GM18508 (cell line): ENCODE data around the gene METTL24.
"Not testable (repeated sequence)": the region's sequence is repeated elsewhere in the genome, so short reads cannot be mapped to it uniquely, and the experiment has no call there.

Source experiments
- ATAC-seq: cut with Tn5 transposase; IDR thresholded peaks from one replicate; pipeline ENCODE4 v1.9.1; 2021; ENCODE audit warnings: moderate number of reproducible peaks; ENCODE audit not compliant: insufficient read depth, unreplicated experiment

Gene METTL24

DNA sequence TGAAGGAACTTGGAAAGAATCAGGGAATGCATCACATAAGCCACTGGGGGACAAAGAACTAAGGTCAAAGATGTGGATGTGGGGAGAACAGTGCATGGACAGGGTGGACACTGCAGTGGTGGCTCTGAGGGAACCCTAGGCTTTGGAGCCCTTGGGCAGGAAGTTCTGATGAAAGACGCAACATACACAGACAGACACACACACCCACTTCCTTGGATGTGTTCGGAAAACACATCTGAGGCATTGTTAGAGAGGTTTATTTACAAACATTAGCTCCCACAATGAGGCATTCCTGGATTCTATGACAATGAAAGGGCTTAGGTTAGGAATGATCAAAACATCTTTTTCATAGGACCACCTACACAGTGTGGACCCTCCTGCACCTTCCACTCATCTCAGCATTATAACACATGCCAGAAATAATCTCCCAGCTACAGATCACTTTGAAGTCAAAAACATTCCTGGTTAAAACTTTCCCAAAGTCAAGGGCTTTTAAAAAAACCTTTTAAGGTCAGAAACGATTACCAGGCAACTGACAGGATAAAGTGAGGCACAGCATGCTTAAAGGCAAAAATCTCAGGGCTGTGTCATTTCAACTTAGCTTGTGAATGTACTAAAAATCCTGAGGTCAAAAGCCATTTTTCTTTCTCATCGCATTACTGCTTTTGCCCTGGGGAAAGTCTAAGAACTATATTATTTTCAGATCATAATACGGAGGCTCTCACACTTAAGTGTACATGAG is 6.4 kb upstream of the METTL24 start:
- ATAC-seq, result no peak

DNA sequence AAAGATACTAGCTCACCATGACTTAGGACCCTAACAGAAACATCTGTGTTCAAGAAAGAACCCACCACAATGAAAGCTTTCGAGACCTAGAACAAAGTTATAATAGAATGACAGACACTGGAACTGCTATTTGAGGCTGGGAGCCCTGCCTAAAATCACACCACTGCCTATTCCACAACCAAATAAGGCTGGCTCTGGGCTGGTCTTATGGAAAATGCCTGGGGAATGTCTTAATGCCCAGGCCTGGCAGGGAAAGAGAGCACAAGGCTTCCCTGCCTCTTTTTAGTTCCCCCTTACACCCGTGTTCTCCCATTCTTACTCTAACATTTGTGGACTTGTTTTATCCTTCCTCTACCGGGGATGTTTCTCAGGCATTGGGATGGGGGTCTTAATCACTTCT is 5.6 kb upstream of the METTL24 start:
- ATAC-seq, result no peak

DNA sequence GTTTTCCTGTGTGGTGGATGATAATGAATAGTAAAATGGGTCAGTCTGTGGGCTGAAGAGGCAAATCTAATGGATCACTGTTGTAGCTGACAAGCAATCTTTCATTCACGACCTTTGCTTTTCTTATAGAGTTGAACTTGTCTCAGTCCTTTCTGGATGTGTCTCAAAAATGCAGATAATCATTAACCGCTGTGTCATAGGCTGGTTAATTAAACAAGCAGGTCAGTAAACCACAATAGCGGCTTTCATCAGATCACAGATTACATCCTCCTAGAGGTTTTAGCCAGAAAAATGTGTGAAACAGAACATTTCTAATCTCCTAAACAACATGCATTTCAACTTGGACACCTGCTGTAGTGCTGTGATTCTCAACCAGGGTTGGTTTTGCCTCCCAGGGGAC is 2.5 kb upstream of the METTL24 start:
- ATAC-seq, result no peak

- ATAC-seq, result no peak
Measured at GRCh38 chr6:110359556-110359955, 1.4 kb upstream of the METTL24 start.

GRCh38 chr6:110358553-110359160 is 508 bp upstream of the METTL24 start:
- no peak for ATAC-seq

DNA sequence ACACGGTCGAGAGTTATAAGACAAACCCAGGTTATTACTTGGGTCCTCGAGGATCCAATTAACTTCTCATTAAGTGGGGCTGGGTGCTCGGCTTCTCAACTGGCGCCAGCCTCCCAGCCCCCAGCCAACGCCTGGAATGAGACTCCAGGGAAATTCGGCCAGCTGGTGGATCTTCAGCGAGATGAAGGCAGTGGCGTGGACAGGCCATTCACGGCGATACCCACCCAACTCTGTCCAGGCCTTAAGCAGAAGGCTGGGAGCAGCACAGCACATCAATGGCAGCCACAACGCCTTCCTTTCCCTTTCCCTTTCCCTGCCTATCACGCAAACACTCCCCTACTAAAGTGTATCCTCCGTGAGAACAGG is 868 bp downstream of the METTL24 start:
- ATAC-seq, result no peak

- ATAC-seq, result no peak
Measured at GRCh38 chr6:110356778-110357177, 1.4 kb downstream of the METTL24 start.

GRCh38 chr6:110355727-110356126 is 2.4 kb downstream of the METTL24 start:
- no peak for ATAC-seq

DNA sequence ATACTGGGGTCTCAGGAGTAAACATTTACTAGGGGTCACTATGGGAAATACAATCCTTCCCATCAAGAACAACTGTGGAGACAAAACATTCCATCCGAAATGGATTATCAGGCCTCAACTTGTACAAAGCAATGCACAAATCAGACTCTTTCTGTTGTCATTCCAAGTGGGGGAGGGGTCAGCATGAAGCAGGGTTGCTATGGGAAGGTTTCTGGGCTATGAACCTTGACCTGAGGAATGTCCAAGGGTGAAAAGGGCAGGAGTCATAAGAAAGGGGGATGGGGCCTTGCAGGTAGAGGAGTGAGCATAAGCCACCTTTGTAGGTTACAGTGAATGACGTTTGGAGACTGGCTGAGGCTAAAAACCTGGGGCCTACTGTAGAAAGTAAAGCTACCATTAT is 3.1 kb downstream of the METTL24 start:
- no peak for ATAC-seq

DNA sequence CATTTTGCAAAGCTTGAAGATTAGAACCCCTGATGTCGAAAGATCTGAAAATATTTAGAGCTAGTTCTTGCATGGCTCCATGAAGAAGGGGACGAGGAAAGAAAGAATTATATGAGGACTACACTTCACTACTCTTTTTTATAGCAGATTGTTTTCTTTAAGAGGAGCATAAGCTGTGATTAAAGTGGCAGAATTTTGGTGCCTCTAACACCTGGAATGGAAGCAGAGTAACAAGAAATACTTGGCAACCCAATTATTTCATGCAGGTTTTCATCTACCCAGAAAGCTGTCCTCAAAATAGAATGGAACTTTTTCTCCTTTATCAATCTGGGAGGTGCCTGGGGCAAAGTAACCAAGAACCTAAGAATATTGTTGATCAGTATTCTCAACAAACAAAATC is 4.0 kb downstream of the METTL24 start:
- no peak for ATAC-seq

GRCh38 chr6:110353457-110354001 is 4.6 kb downstream of the METTL24 start:
- ATAC-seq, result no peak

- ATAC-seq, result no peak
Measured at GRCh38 chr6:110352563-110353262, 5.4 kb downstream of the METTL24 start.

DNA sequence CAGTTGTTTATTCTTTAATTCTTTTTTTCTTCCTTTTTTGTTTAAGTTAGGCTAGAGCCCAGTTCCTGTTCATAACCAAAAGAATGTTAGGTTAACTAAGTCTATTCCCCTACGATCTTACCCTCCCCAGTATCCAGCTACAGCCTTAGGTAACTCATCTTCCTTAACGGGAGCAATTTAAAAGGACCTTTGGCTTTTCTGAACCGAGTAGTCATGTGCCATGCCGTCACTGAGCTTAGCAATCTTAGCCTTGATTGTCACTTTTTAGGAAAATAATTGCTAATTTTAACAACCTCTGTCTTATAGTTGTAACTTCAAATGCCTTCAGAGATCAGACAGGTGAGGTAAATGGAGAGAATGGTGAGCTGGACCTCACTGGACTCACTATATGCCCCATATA is 6.2 kb downstream of the METTL24 start:
- ATAC-seq, result no peak

- no peak for ATAC-seq
Measured at GRCh38 chr6:110351546-110351945, 6.6 kb downstream of the METTL24 start.

DNA sequence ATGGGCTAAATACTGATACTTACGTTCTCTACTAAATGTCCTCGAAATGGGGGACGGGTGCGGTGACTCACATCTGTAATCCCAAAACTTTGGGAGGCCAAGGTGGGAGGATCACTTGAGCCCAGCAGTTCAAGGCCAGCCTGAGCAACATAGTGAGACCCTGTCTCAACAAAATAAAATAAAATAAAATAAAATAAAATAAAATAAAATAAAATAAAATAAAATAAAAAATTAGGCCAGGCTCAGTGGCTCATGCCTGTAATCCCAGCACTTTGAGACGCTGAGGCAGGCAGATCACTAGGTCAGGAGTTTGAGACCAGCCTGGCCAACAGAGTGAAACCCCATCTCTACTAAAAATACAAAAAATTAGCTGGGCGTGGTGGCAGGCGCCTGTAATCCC is 7.6 kb downstream of the METTL24 start:
- not testable (repeated sequence) for ATAC-seq

DNA sequence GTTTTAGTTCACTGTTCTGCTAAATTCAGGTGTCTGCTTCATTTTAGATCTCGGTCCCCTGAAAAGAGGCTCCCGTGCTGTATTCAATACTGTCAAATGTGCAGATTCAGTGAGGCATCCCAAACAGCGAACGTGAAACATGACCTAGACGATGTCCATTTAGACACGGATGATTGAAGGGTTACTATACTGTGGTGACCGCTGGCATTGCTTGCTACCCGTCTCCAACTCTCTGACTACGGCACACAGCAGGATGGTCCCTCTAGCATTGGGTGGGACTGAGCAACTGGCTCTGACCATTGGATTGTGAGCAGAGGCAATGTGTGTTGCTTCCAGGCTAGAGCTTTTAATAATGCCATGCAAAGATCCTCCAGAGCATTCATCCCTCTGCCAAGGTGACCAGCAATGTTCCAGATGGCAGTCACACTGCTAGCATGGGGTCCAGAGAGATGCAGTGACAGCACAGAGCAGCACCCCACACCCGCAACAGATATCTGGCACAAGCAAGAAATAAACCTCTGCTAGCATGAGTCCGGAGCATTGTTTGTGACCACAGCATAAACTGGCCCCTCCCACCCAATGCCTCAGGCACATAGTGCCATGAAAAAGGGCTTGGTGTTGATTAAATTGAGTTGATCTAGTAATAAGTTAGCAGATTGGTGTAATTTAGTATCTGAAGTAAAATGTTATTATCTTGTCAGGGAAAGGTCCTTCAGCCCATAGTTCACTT is 9.0 kb downstream of the METTL24 start:
- no peak for ATAC-seq

GRCh38 chr6:110345025-110345424 is 13.1 kb downstream of the METTL24 start:
- no peak for ATAC-seq

GRCh38 chr6:110342759-110343158 is 15.4 kb downstream of the METTL24 start:
- ATAC-seq, result no peak

GRCh38 chr6:110341663-110342596 is 16.2 kb downstream of the METTL24 start:
- ATAC-seq, result no peak

DNA sequence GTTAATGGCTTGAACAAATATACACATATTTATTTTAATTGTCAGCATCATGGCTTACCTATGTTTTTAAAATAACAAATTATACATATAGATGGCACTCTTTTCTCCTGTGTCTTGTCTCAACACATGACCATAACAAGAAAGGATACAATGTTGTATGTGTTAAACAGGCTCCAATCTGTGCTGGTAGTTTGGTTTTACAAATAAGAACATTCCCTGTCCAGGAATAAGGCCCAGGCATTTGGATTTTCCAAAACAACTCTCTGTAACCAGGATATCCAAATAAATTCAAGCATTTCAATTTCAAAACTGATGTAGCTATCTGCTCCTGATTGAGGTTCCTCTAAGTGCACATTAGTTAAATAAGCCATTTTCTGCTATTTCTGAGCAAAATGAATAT is 17.1 kb downstream of the METTL24 start:
- no peak for ATAC-seq
